GM12865 (cell line): Measurements from ENCODE around the gene ANHX.

Experiments used
- DNase-seq: peaks from one replicate; pipeline ENCODE4 v3.0.0; 2010; ENCODE audit warnings: low read depth
- H3K4me3 ChIP-seq: 2 replicates; pipeline ENCODE4 v1.5.1; 2011; ENCODE audit warnings: mild to moderate bottlenecking, low read depth, low read length, control low read depth
- TF ChIP-seq, protein P1 (sequence below): IDR thresholded peaks from 2 replicates; pipeline ENCODE4 v1.5.1; 2011; ENCODE audit warnings: low read length, control low read depth, low read depth, inconsistent platforms; ENCODE audit not compliant: insufficient read depth; ENCODE audit errors: missing control alignments

ANHX gene

DNA sequence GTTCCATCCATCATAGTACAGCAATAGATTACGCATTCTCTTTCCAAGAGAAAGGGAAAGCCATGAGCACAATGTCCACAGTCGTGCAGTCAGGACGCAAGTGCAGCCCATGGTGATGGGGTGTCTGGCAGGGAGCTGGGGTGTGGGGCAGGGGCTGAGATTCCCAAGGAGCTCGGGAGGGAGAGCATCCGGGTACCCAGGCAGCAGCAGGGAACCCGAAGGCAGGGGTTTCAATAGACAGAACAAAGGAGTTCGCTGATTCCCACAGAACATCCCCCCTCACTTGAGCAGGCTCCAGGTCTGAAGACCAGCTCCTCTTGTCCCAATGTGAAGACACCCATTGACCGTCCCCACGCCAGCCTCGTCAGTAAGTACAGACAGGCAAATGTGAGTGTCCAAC is 13.5 kb downstream of the ANHX start:
- no peak for DNase-seq
- H3K4me3 ChIP-seq, result no peak overlapping the region
- TF ChIP-seq, protein P1, sequence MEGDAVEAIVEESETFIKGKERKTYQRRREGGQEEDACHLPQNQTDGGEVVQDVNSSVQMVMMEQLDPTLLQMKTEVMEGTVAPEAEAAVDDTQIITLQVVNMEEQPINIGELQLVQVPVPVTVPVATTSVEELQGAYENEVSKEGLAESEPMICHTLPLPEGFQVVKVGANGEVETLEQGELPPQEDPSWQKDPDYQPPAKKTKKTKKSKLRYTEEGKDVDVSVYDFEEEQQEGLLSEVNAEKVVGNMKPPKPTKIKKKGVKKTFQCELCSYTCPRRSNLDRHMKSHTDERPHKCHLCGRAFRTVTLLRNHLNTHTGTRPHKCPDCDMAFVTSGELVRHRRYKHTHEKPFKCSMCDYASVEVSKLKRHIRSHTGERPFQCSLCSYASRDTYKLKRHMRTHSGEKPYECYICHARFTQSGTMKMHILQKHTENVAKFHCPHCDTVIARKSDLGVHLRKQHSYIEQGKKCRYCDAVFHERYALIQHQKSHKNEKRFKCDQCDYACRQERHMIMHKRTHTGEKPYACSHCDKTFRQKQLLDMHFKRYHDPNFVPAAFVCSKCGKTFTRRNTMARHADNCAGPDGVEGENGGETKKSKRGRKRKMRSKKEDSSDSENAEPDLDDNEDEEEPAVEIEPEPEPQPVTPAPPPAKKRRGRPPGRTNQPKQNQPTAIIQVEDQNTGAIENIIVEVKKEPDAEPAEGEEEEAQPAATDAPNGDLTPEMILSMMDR, result no peak

- no peak for DNase-seq
- TF ChIP-seq, protein P1, result no peak
- H3K4me3 ChIP-seq, result no peak overlapping the region
These were observed 14.4 kb downstream of the ANHX start for GRCh38 chr12:133221241-133221640.

DNA sequence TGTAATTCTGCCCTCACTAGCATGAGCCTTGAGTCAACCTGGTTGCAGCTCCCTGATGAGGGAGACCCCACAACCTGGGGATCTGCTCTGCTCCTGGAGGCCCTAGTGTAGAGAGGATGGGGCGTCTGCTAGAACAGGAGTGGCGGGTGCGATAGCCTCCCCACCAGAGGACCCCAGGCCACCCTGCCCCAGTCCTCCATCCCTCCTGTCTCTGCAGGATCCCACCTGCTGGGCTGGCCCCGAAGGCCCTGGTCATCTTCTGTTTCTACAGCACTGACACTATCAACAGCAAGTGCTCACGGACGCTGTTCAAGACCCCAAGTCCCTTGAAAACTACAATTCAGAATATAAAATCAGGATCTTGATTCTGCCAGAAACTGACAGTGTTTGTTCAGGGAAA is 15.2 kb downstream of the ANHX start:
- TF ChIP-seq, protein P1, result no peak
- no peak overlapping the region for H3K4me3 ChIP-seq
- DNase-seq, result no peak

GRCh38 chr12:133217219-133217618 is 18.5 kb downstream of the ANHX start:
- no peak for DNase-seq
- TF ChIP-seq, protein P1, result no peak
- H3K4me3 ChIP-seq, result no peak overlapping the region

DNA sequence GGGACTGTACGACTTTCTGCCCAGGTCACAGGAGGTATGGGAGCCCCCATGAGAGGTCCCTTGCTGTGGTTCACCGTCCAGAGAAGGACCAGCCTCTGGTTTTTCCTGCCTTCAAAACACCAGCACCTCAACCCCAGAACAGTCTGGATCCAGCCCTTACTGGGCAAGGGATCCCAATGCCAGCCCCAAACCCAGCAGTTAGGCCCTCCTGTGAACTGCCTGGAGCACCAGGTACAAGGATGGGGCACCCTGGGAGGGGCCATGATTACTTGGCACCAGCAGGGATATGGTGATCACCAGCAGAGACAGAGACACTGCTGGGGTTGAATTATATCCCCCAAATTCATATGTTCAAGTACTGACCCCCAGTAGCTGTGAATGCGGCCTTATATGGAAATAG is 20.0 kb downstream of the ANHX start:
- DNase-seq, result no peak
- no peak overlapping the region for H3K4me3 ChIP-seq
- TF ChIP-seq, protein P1, result no peak

GRCh38 chr12:133206390-133206789 is 29.3 kb downstream of the ANHX start:
- DNase-seq, result no peak
- no peak overlapping the region for H3K4me3 ChIP-seq
- TF ChIP-seq, protein P1, result no peak

- TF ChIP-seq, protein P1, result no peak
- H3K4me3 ChIP-seq, result no peak overlapping the region
- no peak for DNase-seq
These were observed 31.4 kb downstream of the ANHX start for GRCh38 chr12:133204264-133204603.
